IPS-18c (cell line): ENCODE data around the gene ITGBL1.

Source experiments
- H3K4me3 ChIP-seq: 2 replicates; pipeline ENCODE4 v1.7.0; 2013; ENCODE audit warnings: low read depth, mild to moderate bottlenecking, low read length, moderate library complexity; ENCODE audit not compliant: insufficient read depth
- H3K9me3 ChIP-seq: one replicate; pipeline ENCODE4 v1.6.1; 2013; ENCODE audit warnings: mild to moderate bottlenecking, low read length, moderate library complexity; ENCODE audit not compliant: control insufficient read depth, insufficient read depth

The ITGBL1 gene

GRCh38 chr13:101489643-101490405 is 37.3 kb downstream of the ITGBL1 start:
- Histone ChIP-seq H3K4me3 (no peak overlapping the region), H3K9me3 (no peaks in the 10 kb centered on the region)

- H3K4me3 ChIP-seq: no peak overlapping the region
These were observed 38.0 kb downstream of the ITGBL1 start for GRCh38 chr13:101490406-101491015.

GRCh38 chr13:101492251-101492910 is 39.9 kb downstream of the ITGBL1 start:
- no peak overlapping the region for H3K4me3 ChIP-seq
- no peaks in the 10 kb centered on the region for H3K9me3 ChIP-seq

More at GRCh38 chr13:101490406-101491015, 38.0 kb downstream of the ITGBL1 start:
- no peaks in the 10 kb centered on the region for H3K9me3 ChIP-seq

GRCh38 chr13:101493541-101493940 is 41.1 kb downstream of the ITGBL1 start:
- Histone ChIP-seq H3K9me3 (no peaks in the 10 kb centered on the region), H3K4me3 (no peak overlapping the region)

- Histone ChIP-seq H3K4me3 (no peak overlapping the region), H3K9me3 (no peaks in the 10 kb centered on the region)
These were observed 46.9 kb downstream of the ITGBL1 start for GRCh38 chr13:101499406-101499805.

- Histone ChIP-seq H3K4me3 (no peak overlapping the region), H3K9me3 (no peaks in the 10 kb centered on the region)
These were observed 50.1 kb downstream of the ITGBL1 start for GRCh38 chr13:101502618-101503017.

GRCh38 chr13:101511161-101511560 is 58.7 kb downstream of the ITGBL1 start:
- Histone ChIP-seq H3K4me3 (no peak overlapping the region), H3K9me3 (no peaks in the 10 kb centered on the region)

- H3K4me3 ChIP-seq: no peak overlapping the region
- H3K9me3 ChIP-seq: no peaks in the 10 kb centered on the region
These were observed 59.3 kb downstream of the ITGBL1 start for GRCh38 chr13:101511766-101512165.

GRCh38 chr13:101512650-101513049 is 60.2 kb downstream of the ITGBL1 start:
- H3K4me3 ChIP-seq: no peak overlapping the region

GRCh38 chr13:101514100-101514499 is 61.6 kb downstream of the ITGBL1 start:
- Histone ChIP-seq H3K9me3 (no peaks in the 10 kb centered on the region), H3K4me3 (no peak overlapping the region)

More at GRCh38 chr13:101512650-101513049, 60.2 kb downstream of the ITGBL1 start:
- H3K9me3 ChIP-seq: no peaks in the 10 kb centered on the region

GRCh38 chr13:101514695-101515275 is 62.3 kb downstream of the ITGBL1 start:
- H3K4me3 ChIP-seq: no peak overlapping the region
- H3K9me3 ChIP-seq: no peaks in the 10 kb centered on the region

GRCh38 chr13:101515504-101515903 is 63.0 kb downstream of the ITGBL1 start:
- Histone ChIP-seq H3K4me3 (no peak overlapping the region), H3K9me3 (no peaks in the 10 kb centered on the region)

GRCh38 chr13:101516262-101516661 is 63.8 kb downstream of the ITGBL1 start:
- no peaks in the 10 kb centered on the region for H3K9me3 ChIP-seq
- H3K4me3 ChIP-seq: no peak overlapping the region

- Histone ChIP-seq H3K9me3 (no peaks in the 10 kb centered on the region), H3K4me3 (no peak overlapping the region)
These were observed 68.2 kb downstream of the ITGBL1 start for GRCh38 chr13:101520672-101521071.

- Histone ChIP-seq H3K4me3 (no peak overlapping the region), H3K9me3 (no peaks in the 10 kb centered on the region)
These were observed 68.9 kb downstream of the ITGBL1 start for GRCh38 chr13:101521371-101521770.

GRCh38 chr13:101522607-101523006 is 70.1 kb downstream of the ITGBL1 start:
- no peaks in the 10 kb centered on the region for H3K9me3 ChIP-seq
- H3K4me3 ChIP-seq: no peak overlapping the region

- no peaks in the 10 kb centered on the region for H3K9me3 ChIP-seq
These were observed 71.0 kb downstream of the ITGBL1 start for GRCh38 chr13:101523154-101524131.

More at GRCh38 chr13:101523154-101524131, 71.0 kb downstream of the ITGBL1 start:
- H3K4me3 ChIP-seq: no peak overlapping the region
